H1 (cell line): Measurements from ENCODE around the gene GRIK4. TPM values are rescaled to one million over a fixed set of nuclear protein-coding genes. Genes with fewer than 3 reads are reported as not detected.

ENCODE experiments used
- KDM5A ChIP-seq: fragments of 200-600 bp; IDR thresholded peaks from 2 replicates; pipeline ENCODE4 v1.7.1; 2012; ENCODE audit warnings: mild to moderate bottlenecking, low read length, inconsistent platforms, mixed read lengths
- POU5F1 ChIP-seq: IDR thresholded peaks from 2 replicates; pipeline ENCODE4 v1.6.1; 2011; ENCODE audit warnings: low read depth, mild to moderate bottlenecking, low read length, moderate library complexity
- RFX5 ChIP-seq: IDR thresholded peaks from 2 replicates; pipeline ENCODE4 v1.6.1; 2011; ENCODE audit warnings: low read depth, low read length, improper control_type of control experiment, borderline replicate concordance
- polyA plus RNA-seq, 7 experiments: library from polyadenylated mRNA; depleted of rRNA in 3 of 7; stranded (reverse) in 5 of 7; unstranded in 2 of 7; fragments of >200 nt in 5 of 7; fragments of 200-250 nt in 2 of 7; gene quantifications; 1 replicate in 5 of 7; 2 replicates in 1 of 7; 4 replicates in 1 of 7; pipeline versions ENCODE4 v1.2.1 to v1.2.3, GENCODE V29; 2011 to 2013; ENCODE audit warnings: missing spikeins in 2 of 7, mixed read lengths in 2 of 7
- total RNA-seq: library from RNA; stranded (reverse); fragmentation: NEBNext Ultra II Directional; extraction: Animal tissue kit (Norgen Biotek cat#: 25700); gene quantifications from 2 replicates; pipeline ENCODE4 v1.2.1, GENCODE V29; 2021
- TF ChIP-seq, protein P1 (sequence below), 3 experiments: IDR thresholded peaks; 1 replicate in 2 of 3; 2 replicates in 1 of 3; pipeline versions ENCODE4 v1.5.1 to v1.6.1; 2011; ENCODE audit warnings: low read length in 3 of 3, mild to moderate bottlenecking in 3 of 3, inconsistent platforms in 2 of 3, low read depth in 1 of 3, moderate library complexity in 1 of 3; ENCODE audit not compliant: insufficient read depth in 1 of 3; ENCODE audit errors: control extremely low read depth in 1 of 3

GRIK4 gene
- total and polyA plus RNA-seq, 2 of the 8 experiments (the other 6 are each of a cell fraction or from before 2014, with no cell fraction given): 1.2 to 2.9 TPM

DNA sequence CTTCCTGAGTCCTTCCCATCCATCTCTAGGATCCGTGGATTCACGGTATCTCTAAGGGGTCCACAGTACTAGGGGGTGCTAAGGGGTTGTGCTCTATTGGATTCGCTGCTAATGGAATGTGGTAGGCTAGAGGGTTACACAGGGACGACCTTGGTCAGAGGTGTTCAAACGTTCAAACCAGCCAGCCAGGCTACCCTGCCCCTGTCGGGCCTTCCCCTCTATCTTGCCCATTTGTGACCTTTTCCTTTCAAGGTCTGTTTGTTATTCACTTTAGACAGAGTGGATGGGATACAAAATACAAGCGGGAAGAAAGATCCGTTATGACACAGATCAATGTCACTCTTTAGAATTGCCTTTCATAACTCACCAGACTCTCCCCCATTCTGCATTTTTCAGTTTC lies 306.5 kb downstream of the GRIK4 start (continued):
- TF ChIP-seq RFX5: no peak
- TF ChIP-seq POU5F1: no peak
- TF ChIP-seq KDM5A: no peak
- TF ChIP-seq, protein P1, sequence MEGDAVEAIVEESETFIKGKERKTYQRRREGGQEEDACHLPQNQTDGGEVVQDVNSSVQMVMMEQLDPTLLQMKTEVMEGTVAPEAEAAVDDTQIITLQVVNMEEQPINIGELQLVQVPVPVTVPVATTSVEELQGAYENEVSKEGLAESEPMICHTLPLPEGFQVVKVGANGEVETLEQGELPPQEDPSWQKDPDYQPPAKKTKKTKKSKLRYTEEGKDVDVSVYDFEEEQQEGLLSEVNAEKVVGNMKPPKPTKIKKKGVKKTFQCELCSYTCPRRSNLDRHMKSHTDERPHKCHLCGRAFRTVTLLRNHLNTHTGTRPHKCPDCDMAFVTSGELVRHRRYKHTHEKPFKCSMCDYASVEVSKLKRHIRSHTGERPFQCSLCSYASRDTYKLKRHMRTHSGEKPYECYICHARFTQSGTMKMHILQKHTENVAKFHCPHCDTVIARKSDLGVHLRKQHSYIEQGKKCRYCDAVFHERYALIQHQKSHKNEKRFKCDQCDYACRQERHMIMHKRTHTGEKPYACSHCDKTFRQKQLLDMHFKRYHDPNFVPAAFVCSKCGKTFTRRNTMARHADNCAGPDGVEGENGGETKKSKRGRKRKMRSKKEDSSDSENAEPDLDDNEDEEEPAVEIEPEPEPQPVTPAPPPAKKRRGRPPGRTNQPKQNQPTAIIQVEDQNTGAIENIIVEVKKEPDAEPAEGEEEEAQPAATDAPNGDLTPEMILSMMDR (IDR thresholded peaks at IDR 0.05; ENCODE audit: control extremely low read depth in 1 of 3, insufficient read depth in 1 of 3, low read depth in 1 of 3, low read length in 3 of 3): no peak
